HCT116 (cell line): ENCODE measurements around the gene ADGRB3. TPM values are rescaled to one million over a fixed set of nuclear protein-coding genes. Genes with fewer than 3 reads are reported as not detected.

ENCODE experiments used
- ATAC-seq: fragments of 200-7000 bp; cut with Tn5 transposase; 2 replicates; pipeline ENCODE4 v1.9.1; 2020; ENCODE audit warnings: mild to moderate bottlenecking, moderate library complexity
- BruUV-seq: library from RNA; stranded (reverse); fragments of 400-500 nt; replicated peaks from 2 replicates; lab custom pipeline; 2021; lab: Mats Ljungman, UMichigan
- CTCF ChIA-PET: fragments of 300-600 bp; sonication (Branson Sonifier 250); formaldehyde crosslinking; loops from one replicate; lab custom pipeline; 2021; ENCODE audit warnings: antibody characterized with exemption; lab: Charles Lee
- POLR2A ChIA-PET: fragments of 300-600, 350-600 bp; sonication (Branson Sonifier 250); formaldehyde crosslinking; loops from one replicate; lab custom pipeline; 2021; ENCODE audit warnings: antibody characterized with exemption; lab: Charles Lee
- RAD21 ChIA-PET, 2 experiments: fragments of 300-600 bp; sonication (Branson Sonifier 250); formaldehyde crosslinking; loops; one replicate each; lab custom pipeline; 2023; ENCODE audit warnings: low total read pairs in 2 of 2; ENCODE audit not compliant: uncharacterized antibody in 2 of 2, unreplicated experiment in 2 of 2, low non-redundant PET in 1 of 2; lab: Charles Lee
- DNase-seq: peaks from one replicate; pipeline ENCODE4 v3.0.0-alpha.2; 2010; ENCODE audit warnings: low read depth, low spot score
- H2AFZ ChIP-seq: fragments of 200-600 bp; shearing (Covaris generic), sonication (generic); 2 replicates; pipeline ENCODE4 v1.6.1; 2017; ENCODE audit warnings: low read depth, mixed run types, mixed read lengths, antibody characterized with exemption, low read length; ENCODE audit not compliant: poor library complexity, severe bottlenecking
- H3K27ac ChIP-seq: 2 replicates; pipeline ENCODE4 v1.5.1; 2012; ENCODE audit warnings: low read depth, low read length
- H3K27me3 ChIP-seq: fragments of 200-600 bp; sonication (generic); 2 replicates; pipeline ENCODE4 v1.6.1; 2016; ENCODE audit warnings: mixed run types, low read length, mixed read lengths; ENCODE audit not compliant: insufficient read depth
- H3K36me3 ChIP-seq, 2 experiments: fragments of 200-500 bp in 1 of 2; fragments of 200-600 bp in 1 of 2; sonication (Bioruptor generic) in 1 of 2; sonication (generic) in 1 of 2; 2 replicates each; pipeline versions ENCODE4 v1.5.1 to v1.6.1; 2014 to 2016; ENCODE audit warnings: low read length in 2 of 2, inconsistent platforms in 1 of 2, mixed read lengths in 1 of 2, mixed run types in 1 of 2; ENCODE audit not compliant: insufficient read depth in 2 of 2, control insufficient read depth in 1 of 2
- H3K4me1 ChIP-seq, 2 experiments: fragments of 200-600 bp in 1 of 2; sonication (generic) in 1 of 2; 2 replicates each; pipeline versions ENCODE4 v1.5.1 to v1.6.1; 2012 to 2017; ENCODE audit warnings: low read length in 2 of 2, inconsistent platforms in 1 of 2, mild to moderate bottlenecking in 1 of 2, mixed read lengths in 1 of 2, mixed run types in 1 of 2, moderate library complexity in 1 of 2; ENCODE audit not compliant: insufficient read depth in 2 of 2, control insufficient read depth in 1 of 2
- H3K4me2 ChIP-seq: fragments of 200-600 bp; sonication (generic); 2 replicates; pipeline ENCODE4 v1.6.1; 2017; ENCODE audit warnings: mixed run types, low read length, mixed read lengths
- H3K4me3 ChIP-seq, 2 experiments: fragments of 200-600 bp in 1 of 2; sonication (generic) in 1 of 2; replicated peaks in 1 of 2; 2 replicates each; pipeline ENCODE4 v1.5.1; 2011 to 2016; ENCODE audit warnings: low read length in 2 of 2, control low read depth in 1 of 2, low read depth in 1 of 2, mild to moderate bottlenecking in 1 of 2, mixed read lengths in 1 of 2, mixed run types in 1 of 2
- H3K79me2 ChIP-seq: fragments of 200-600 bp; sonication (generic); 2 replicates; pipeline ENCODE4 v1.6.1; 2017; ENCODE audit warnings: mild to moderate bottlenecking, mixed run types, low read length, moderate library complexity, mixed read lengths; ENCODE audit not compliant: insufficient read depth
- H3K9ac ChIP-seq: fragments of 200-600 bp; sonication (generic); 2 replicates; pipeline ENCODE4 v1.6.1; 2016; ENCODE audit warnings: low read length, mixed read lengths
- H3K9me2 ChIP-seq: fragments of 200-600 bp; sonication (generic), shearing (Covaris generic); 2 replicates; pipeline ENCODE4 v1.6.1; 2017; ENCODE audit warnings: mixed run types, mild to moderate bottlenecking, moderate library complexity; ENCODE audit not compliant: insufficient read depth
- H3K9me3 ChIP-seq, 2 experiments: fragments of 200-500 bp in 1 of 2; fragments of 200-600 bp in 1 of 2; sonication (Bioruptor generic) in 1 of 2; sonication (generic) in 1 of 2; 2 replicates each; pipeline ENCODE4 v1.6.1; 2014 to 2017; ENCODE audit warnings: low read length in 2 of 2, mixed read lengths in 2 of 2, inconsistent platforms in 1 of 2, low read depth in 1 of 2, mild to moderate bottlenecking in 1 of 2, mixed run types in 1 of 2, moderate library complexity in 1 of 2; ENCODE audit not compliant: control insufficient read depth in 1 of 2, insufficient read depth in 1 of 2
- H4K20me1 ChIP-seq: fragments of 200-600 bp; sonication (generic), shearing (Covaris generic); 2 replicates; pipeline ENCODE4 v1.6.1; 2017; ENCODE audit warnings: mixed run types, mild to moderate bottlenecking, moderate library complexity; ENCODE audit not compliant: insufficient read depth
- CEBPB ChIP-seq: IDR thresholded peaks from 2 replicates; pipeline ENCODE4 v1.6.1; 2012; ENCODE audit warnings: low read depth
- EGR1 ChIP-seq: IDR thresholded peaks from 2 replicates; pipeline ENCODE4 v1.6.1; 2012; ENCODE audit warnings: low read depth
- EZH2phosphoT487 ChIP-seq: fragments of 200-600 bp; IDR thresholded peaks from 2 replicates; pipeline ENCODE4 v1.6.1; 2018; ENCODE audit warnings: antibody characterized with exemption, borderline replicate concordance
- FOSL1 ChIP-seq: IDR thresholded peaks from 2 replicates; pipeline ENCODE4 v1.6.1; 2012; ENCODE audit warnings: low read depth
- JUND ChIP-seq: IDR thresholded peaks from 2 replicates; pipeline ENCODE4 v1.6.1; 2012
- POLR2AphosphoS5 ChIP-seq: IDR thresholded peaks from 2 replicates; pipeline ENCODE4 v1.6.1; 2011; ENCODE audit warnings: mild to moderate bottlenecking, low read depth, low read length, moderate library complexity
- REST ChIP-seq: IDR thresholded peaks from 2 replicates; pipeline ENCODE4 v1.6.1; 2012; ENCODE audit warnings: low read depth
- SIN3A ChIP-seq: IDR thresholded peaks from 2 replicates; pipeline ENCODE4 v1.6.1; 2012; ENCODE audit warnings: low read depth
- SP1 ChIP-seq: IDR thresholded peaks from 2 replicates; pipeline ENCODE4 v1.6.1; 2012; ENCODE audit warnings: low read depth
- ZBTB33 ChIP-seq: IDR thresholded peaks from 2 replicates; pipeline ENCODE4 v1.6.1; 2011; ENCODE audit warnings: mild to moderate bottlenecking, low read length, moderate library complexity; ENCODE audit not compliant: insufficient replicate concordance; ENCODE audit errors: extremely low read depth
- ZNF274 ChIP-seq: fragments of 200-500 bp; sonication (Bioruptor generic); IDR thresholded peaks from 2 replicates; pipeline ENCODE4 v1.6.1; 2014; ENCODE audit warnings: mild to moderate bottlenecking, low read depth, low read length, inconsistent platforms
- intact Hi-C: fragments of 100-400 bp; cut with micrococcal nuclease; formaldehyde crosslinking; loops from 2 replicates; pipeline ENCODE4 v1.10.0; 2022
- total RNA-seq: library from RNA; stranded (reverse); gene quantifications from one replicate; pipeline ENCODE4 v1.2.1, GENCODE V29; 2021; ENCODE audit not compliant: unreplicated experiment

The ADGRB3 gene
- total RNA-seq, 1 experiment from 2014 or later = not detected

- TF ChIP-seq POLR2AphosphoS5 (no peak), SIN3A (no peak), SP1 (no peak)
- TF ChIP-seq, all 23 proteins: peak for 0
Observed at GRCh38 chr6:68635412-68635705, 277 bp downstream of the ADGRB3 start (continued).

GRCh38 chr6:68635706-68636513, 828 bp downstream of the ADGRB3 start:
- TF ChIP-seq FOSL1 (no peak), ZNF274 (no peak), SP1 (no peak), CEBPB (no peak), JUND (no peak), EZH2phosphoT487 (no peak), ZBTB33 (no peak), REST (no peak), EGR1 (no peak)
- no TSS peak for BruUV-seq
- H3K27me3 ChIP-seq = no peaks in the 10 kb centered on the region
- H3K9ac ChIP-seq = no peak overlapping the region
- no peak for DNase-seq
- ChIA-PET POLR2A (no interaction called here), CTCF (no interaction called here), RAD21 (no interaction called here)
- no peak overlapping the region for H3K4me3 ChIP-seq
- no peaks in the 10 kb centered on the region for H3K36me3 ChIP-seq
- intact Hi-C loops = loop anchor here (5.0 kb wide), 1 partner anchor 1471 kb away; no protein-coding TSS in a partner anchor
- ATAC-seq = no peak
- H3K27ac ChIP-seq = no peak overlapping the region
- no peaks in the 10 kb centered on the region for H3K4me1 ChIP-seq
- H3K9me3 ChIP-seq = peaks cover 0 to 12% of the 10 kb centered on the region in 2 experiments; a peak in 2 of 4 replicates
- H4K20me1 ChIP-seq = no peaks in the 10 kb centered on the region
- no peak overlapping the region for H3K4me2 ChIP-seq
- H3K9me2 ChIP-seq = no peaks in the 10 kb centered on the region
- no peaks in the 10 kb centered on the region for H3K79me2 ChIP-seq
- H2AFZ ChIP-seq = no peak overlapping the region
